Subcutaneous adipose tissue (tissue), 4 donors: ENCODE data around the gene CCKAR. TPM values are rescaled to one million over a fixed set of nuclear protein-coding genes. Genes with fewer than 3 reads are reported as not detected.

Source experiments
- total RNA-seq, 4 donors: library from RNA; depleted of rRNA; stranded (reverse); fragments of >200 nt; gene quantifications; one replicate each; pipeline ENCODE4 v1.1.0, GENCODE V29; 2016
- TF ChIP-seq, protein P1 (sequence below): fragments of 450-650 bp; IDR thresholded peaks from one replicate; pipeline ENCODE4 v1.5.1; 2016; ENCODE audit warnings: low read depth, mild to moderate bottlenecking, control low read depth, antibody characterized with exemption, moderate library complexity

Gene CCKAR
- total RNA-seq, 4 donors from 2014 or later, result not detected

DNA sequence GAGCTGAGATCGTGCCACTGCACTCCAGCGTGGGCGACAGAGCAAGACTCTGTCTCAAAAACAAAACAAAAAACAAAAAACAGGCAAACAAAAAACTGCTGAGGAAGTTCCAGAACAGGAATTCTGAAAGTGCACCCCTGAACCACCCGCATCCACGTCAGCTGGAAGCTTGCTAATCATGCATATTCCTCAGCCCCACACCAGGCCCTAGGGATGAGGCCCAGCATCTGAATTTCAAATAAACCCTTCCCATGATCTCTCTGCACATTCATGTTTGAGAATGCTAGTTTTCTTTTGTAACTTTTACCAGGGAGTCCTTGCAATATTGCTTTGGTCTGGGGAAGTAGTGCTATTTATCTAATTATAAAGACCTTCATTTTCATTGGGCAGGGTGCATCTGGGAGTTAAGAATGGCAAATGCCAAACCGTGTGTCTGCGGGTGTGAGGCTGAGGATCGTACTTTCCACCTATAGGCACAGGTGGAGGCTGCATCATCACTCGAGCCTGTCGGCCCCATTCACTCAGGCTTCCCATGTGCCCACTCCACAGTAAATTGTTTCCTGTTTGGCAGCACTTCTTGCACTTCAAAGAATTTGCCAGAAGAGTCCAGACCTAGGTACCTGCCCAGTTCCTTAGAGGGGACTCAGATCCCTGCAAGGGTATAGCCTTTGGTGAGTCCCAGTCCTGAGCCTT lies 23.6 kb downstream of the CCKAR start:
- TF ChIP-seq, protein P1, sequence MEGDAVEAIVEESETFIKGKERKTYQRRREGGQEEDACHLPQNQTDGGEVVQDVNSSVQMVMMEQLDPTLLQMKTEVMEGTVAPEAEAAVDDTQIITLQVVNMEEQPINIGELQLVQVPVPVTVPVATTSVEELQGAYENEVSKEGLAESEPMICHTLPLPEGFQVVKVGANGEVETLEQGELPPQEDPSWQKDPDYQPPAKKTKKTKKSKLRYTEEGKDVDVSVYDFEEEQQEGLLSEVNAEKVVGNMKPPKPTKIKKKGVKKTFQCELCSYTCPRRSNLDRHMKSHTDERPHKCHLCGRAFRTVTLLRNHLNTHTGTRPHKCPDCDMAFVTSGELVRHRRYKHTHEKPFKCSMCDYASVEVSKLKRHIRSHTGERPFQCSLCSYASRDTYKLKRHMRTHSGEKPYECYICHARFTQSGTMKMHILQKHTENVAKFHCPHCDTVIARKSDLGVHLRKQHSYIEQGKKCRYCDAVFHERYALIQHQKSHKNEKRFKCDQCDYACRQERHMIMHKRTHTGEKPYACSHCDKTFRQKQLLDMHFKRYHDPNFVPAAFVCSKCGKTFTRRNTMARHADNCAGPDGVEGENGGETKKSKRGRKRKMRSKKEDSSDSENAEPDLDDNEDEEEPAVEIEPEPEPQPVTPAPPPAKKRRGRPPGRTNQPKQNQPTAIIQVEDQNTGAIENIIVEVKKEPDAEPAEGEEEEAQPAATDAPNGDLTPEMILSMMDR, result no peak

DNA sequence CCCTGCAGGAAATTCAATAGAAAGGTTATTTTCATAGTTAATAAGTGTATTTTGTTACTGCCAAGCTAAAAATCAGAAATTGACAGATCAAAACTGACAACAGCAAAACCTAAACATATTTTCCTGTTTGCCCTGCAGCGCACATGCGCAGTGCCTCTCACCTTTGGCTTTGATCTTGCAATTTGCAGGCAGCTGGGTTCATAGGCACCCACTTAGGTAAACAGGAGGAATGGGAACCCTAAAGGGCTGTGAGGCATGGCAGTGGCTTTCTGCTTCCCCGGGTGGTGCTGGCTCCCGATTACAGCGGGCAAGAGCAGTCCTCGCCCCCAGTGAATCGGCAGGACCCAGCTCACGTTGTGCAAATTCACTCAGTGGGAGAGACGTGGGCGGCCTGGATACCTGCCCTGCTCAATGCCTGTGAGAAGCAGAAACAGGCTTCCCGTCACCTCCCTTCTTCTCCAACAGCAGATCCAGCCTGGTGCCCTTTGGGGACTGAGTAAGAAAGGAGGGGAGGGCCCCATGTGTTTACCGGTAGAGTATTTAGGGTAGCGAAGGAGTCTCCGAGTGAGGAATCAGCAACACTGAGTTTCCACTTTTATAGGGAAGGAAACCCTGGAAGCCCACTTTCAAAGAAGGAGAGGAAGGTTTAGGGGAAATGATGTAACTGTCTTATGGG lies 25.7 kb downstream of the CCKAR start:
- TF ChIP-seq, protein P1, result no peak

DNA sequence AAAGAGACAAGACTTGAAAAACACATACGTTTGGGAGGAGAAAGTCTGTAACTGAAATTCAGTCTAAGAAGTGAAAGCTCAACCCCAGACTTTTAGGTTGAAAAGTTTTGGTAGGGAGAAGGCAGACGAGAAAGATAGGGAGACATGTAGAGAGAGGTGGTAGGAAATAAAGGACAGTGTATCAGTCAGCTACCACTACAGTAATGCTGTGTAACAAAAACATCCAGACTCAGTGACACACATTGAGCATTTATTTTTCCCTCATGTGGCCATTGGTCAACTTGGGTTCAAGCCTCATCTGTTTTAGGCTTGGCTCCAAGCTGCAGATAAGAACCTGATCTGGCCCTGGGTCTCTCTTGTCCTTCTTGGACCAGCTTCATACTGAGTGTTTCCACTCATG lies 26.9 kb downstream of the CCKAR start:
- TF ChIP-seq, protein P1, result no peak

DNA sequence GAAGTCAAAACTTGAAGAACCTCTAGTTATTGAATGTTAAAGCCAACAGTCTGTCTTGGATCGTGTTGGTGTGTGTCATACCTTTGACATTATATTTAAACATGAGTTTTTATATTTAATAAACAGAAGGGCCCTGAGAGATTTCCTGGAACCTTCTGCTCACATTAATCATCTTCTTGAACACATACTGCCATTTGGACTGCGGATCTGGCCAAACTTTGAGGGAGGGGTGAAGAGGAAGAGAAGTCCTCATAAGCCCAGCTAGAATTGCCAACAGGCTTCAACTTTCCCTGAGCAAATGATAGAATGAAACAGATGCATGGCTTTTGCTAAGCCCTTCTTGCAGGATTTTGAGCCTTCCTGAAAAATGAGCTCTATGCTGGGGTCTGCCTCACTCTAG lies 27.4 kb downstream of the CCKAR start:
- TF ChIP-seq, protein P1, result no peak

DNA sequence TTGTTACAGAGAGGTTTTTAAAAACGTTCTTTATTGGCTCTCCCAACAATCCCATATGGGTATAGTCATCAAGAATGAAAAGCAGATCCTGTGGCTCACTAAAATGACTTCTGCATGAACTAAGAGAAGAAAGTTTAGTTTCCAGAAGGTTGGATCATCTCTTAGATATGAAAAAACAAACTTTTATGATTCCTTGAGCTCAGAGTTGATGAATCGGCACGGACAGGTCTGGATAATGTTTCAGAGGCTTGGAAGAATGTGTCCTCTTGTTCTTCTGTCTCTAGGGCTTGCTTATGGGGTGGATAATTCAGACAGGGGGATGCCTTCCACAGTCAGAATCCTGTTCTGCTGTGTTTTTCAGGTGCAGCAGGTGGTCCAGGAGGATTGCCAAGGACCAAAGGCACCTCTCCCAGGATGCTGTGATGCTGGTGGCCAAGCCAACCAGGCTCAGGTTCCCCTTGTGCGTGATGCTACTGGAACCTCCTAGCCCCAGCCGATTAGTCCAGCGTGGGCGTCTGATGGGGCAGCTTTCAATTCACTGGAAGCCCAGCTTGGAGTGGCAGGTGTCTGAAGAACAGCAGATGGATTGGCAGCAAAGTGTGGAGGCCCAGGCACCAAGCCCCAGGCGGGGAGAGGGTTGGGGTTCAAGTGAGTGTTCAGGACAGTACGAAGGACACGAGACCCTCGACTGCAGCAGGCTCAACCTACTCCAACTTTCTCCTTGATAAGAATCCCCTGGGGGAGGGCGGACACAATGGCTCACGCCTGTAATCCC lies 30.3 kb downstream of the CCKAR start:
- TF ChIP-seq, protein P1, result no peak

DNA sequence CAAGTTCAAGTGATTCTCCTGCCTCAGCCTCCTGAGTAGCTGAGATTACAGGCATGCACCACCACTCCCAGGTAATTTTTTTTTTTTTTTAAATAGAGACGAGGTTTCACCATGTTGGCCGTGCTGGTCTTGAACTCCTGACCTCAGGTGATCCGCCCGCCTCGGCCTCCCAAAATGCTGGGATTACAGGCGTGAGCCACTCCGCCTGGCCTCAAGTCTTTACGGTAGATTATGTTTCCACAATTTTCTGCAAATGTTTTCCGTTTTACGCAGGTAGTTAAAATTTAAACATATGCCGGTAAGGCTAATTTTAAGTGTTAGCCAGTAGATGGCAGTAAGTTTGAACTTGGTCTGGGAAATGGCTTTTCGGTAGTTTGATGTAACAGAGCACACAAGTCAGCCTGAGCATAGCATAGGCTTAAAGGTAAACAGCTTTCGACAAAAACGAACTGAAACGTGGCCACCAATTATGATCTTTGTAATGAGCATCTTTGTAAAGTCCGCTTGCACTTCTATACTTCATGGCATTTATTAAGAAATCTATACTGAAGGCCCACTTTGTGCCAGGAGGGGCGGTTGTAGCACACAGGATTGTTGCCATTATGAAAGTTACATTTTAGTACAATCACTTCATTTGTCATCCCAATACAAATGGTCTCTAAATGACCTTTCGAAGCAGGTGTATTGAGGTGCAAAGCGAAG lies 31.1 kb downstream of the CCKAR start:
- TF ChIP-seq, protein P1, result no peak

DNA sequence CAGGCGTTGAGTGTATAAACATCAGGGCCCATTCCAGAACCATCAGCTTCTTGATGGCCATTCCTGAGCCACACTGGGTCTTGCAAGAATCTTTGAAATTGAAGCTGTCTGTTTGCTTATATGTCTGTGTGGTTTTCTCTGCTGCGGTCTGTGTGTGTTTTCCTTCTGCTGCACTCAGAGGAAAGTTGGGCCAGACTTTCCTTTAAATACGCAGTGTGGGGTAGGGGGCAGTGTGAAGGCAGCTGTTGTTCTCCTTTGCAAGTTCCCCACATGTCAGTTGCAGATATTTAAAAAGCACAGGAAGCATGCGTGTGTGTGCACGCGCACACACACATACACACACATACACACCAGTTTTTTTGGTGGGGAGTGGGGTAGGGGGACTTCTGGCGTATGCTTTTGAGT lies 32.1 kb downstream of the CCKAR start:
- TF ChIP-seq, protein P1, result no peak
